Midbrain (tissue), 1 donor: ENCODE measurements around the gene CDH12.
"Not testable (repeated sequence)": the region's sequence is repeated elsewhere in the genome, so short reads cannot be mapped to it uniquely, and the experiment has no call there.

Experiments used
- DNase-seq: peaks from one replicate; lab custom pipeline; 2025; lab: John Stamatoyannopoulos, UW

Gene CDH12

GRCh38 chr5:22567983-22568382, 285.2 kb downstream of the CDH12 start:
- no peak for DNase-seq

- no peak for DNase-seq
These were observed 293.0 kb downstream of the CDH12 start for GRCh38 chr5:22560147-22560546.

GRCh38 chr5:22557251-22557650, 295.9 kb downstream of the CDH12 start:
- no peak for DNase-seq

- no peak for DNase-seq
These were observed 298.7 kb downstream of the CDH12 start for GRCh38 chr5:22554475-22554874.

DNA sequence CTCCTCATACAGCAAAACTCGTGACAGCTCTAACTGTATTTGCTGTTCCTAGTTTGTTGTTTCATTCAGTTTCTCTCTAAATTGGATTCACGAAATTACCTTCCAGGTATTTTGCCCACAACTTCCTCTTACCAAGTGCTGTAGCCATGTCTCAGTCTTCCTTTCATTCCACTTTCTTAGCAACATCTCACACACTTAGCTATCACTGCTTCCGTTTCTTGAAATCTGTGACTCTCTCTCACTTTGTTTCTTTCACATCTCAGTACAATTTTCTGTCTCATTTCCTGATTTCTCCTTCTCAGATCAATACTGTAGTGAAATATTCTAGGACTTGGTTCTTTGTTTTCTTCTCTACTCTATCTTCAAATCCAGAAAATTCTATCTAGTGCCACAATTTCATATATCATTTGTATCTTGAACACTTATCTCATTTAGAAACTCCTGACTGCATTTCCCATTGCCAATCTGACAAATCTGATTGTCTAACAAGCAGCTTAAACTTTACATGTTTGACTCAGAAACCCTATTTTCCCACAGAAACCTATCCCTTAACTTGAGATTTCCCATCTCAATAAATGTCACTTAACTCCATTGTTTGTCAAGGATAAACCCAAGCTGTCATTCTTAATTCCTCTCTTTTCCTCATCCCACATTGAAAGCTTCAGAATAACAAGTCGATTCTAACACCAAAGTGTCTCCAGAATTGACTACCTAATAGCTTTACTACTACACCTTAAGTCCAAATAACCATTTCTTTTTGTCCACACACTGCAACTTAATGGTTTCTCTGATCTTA, 303.1 kb downstream of the CDH12 start:
- no peak for DNase-seq

GRCh38 chr5:22542340-22542739, 310.8 kb downstream of the CDH12 start:
- no peak for DNase-seq

GRCh38 chr5:22541037-22541436, 312.1 kb downstream of the CDH12 start:
- DNase-seq: no peak

DNA sequence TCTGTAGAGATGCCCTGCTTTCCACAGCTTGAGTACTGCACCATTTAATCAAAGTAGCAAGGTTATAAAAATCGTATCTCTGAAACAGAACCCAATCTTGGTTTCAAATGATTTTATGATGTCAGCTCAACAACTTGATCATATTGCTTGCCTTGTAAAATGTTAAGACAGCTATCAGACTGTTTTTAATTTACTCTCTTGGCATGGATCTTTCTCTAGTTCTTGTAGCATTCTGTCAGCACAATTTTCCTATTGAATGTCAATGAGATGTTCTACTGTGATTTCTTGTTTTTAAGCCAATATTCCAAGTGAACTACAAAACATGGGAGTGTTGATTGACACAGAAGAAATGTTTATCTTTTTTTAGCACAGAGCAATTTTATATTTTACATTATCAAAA, 313.4 kb downstream of the CDH12 start:
- DNase-seq: no peak

DNA sequence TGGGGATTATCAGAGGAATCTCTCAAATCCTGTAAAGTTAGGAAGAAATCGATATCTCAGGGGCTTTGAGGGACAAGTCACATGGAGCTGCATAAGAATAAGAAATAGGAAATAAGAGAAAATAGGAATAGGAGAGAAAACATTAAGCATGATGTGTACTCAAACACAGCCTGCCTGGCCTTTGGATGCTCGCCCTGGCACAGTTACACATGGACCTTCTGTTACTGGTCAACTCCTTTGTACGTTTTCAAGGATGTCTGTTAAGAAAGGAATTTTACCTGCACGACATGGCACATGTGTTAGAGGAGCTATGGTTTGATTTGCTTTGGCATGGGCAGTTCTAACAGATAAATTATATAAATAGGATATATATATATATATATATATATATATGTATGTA, 321.2 kb downstream of the CDH12 start:
- no peak for DNase-seq

- no peak for DNase-seq
These were observed 331.6 kb downstream of the CDH12 start for GRCh38 chr5:22521521-22521920.

DNA sequence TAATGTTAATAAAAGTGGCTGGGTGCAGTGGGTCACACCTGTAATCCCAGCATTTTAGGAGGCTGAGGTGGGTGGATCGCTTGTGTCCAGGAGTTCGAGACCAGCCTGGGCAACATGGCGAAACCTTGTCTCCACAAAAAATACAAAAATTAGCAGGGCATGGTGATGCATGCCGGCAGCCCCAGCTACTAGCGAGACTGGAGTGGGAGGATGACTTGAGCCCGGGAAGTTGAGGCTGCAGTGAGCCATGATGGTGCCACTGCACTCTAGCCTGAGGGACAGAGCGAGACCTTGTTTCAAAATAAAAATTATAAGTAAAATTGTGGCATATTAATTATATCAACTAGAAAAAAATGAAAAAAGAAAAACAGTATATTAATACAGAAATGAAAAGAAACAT, 336.6 kb downstream of the CDH12 start:
- DNase-seq: not testable (repeated sequence)

DNA sequence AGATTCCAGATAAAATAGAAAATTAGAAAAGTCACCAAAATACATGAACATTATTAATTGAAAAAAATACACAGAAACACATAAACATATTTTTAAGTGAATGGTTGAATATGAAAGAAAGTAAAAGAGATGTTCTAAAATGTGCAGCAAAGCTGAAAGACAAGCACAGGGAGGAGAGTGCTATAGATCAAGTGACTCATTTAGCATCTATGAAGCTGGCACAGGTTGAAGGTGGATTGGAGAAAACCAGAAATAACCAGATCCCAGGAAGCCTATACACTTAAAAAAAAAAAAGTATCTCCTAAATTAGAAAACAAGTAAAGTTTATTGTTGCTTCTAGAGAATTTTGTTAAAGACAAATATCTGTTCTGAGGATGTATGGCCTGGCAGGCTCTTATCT, 338.9 kb downstream of the CDH12 start:
- DNase-seq: no peak

DNA sequence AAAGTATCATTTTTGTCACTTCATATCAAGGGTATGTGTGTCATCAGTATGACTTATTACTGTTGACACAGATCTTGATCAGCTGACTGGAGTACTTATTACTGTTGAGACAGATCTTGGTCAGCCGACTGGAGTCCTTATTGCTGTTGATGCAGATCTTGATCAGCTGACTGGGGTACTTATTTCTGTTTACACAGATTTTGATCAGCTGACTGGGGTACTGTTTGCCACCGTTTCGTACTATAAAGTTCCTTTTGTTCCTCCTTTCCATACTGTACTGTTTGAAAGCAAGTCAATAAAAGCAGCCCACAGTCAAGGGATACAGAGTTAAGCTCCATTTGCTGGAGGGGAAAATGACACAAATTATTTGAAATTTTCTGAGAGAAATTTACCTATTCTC, 347.3 kb downstream of the CDH12 start:
- DNase-seq: no peak

DNA sequence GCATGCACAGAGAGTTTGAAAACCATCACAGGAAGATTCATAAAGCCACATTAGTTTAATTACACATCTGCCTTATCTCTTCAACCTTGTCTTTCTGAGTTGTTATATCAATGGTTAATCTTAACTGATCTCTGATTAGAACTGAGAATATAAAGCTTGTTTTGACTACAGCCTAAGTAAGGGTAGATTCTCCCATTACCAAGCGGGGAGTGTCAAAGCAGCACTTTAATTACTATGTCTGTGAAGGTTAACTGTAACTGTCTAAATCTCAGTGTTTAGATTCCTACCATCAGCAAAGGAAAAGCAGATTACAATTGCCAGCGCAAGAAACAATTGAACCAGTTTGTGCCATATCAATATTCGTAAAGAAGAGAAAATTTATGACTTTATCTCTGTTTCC, 348.7 kb downstream of the CDH12 start:
- no peak for DNase-seq

DNA sequence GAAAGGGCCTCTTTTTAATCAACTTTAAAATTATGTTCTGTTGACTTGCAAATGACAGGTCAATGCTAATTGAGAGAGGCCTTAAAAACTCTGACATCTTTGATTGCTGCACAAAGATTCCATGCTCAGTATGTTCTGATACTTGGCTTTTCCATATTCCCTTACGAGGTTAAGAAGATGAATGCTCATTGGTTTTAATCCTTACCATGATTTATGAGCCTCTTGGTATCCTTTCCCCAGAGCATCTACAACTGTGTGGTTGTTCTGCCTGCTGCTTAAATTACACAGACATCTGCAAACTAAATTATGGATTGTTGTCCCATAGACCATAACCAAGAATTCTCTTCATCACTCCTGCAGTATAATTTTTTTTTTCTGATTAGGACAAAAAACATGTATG, 352.6 kb downstream of the CDH12 start:
- no peak for DNase-seq

GRCh38 chr5:22496666-22497065, 356.5 kb downstream of the CDH12 start:
- DNase-seq: no peak

GRCh38 chr5:22495016-22495720, 358.0 kb downstream of the CDH12 start:
- no peak for DNase-seq

DNA sequence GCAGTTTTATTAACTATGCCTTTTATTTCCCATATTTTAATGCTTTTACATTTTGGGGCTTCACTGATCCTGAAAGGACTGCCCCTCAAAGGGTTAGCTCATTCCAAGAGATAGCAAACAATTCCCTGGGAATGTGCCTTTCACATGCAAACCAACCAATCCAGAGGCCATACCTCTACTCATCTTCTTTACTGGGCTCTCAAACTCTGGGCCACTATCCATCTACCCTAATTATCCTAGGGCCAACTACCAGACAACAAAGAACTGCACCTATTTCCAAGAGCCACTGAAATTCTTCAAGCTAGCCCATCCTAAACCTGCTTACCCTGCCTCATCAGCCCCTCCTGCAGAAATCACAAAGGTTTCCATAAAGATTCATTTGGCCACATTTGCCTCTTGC, 364.7 kb downstream of the CDH12 start:
- DNase-seq: no peak

DNA sequence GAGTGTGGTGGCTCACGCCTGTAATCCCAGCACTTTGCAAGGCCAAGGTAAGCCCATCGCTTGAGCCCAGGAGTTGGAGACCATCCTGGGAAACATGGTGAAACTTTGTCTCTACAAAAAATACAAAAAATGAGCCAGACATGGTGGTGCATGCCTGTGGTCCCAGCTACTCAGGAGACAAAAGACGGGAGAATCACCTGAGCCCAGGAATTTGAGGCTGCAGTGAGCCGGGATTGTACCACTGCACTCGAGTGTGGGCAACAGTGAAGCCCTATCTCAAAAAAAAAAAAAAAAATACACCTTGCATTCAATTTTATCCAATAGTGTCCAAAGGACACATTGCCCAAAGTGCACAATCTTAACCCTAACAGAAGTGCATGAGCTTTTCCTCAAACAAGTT, 372.8 kb downstream of the CDH12 start:
- no peak for DNase-seq

DNA sequence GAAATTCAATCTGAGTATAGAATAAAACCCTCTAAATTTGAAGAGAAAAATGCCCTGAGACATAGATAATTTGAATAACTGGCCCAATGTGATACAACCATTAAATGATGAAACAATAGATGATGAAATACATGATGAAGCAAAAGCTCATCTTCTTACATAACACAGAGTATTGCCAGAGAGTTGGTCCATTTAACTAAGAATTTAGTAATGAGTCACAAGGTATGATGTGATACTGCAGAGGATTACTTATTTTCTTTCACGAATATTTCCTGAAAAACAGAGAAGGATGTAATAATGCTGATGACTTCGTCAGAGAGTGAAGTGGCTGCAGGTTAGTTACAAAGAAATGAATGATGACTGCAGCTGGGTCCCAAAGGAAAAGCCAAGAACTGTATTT, 379.3 kb downstream of the CDH12 start:
- no peak for DNase-seq

GRCh38 chr5:22471154-22471553, 382.0 kb downstream of the CDH12 start:
- DNase-seq: no peak

- DNase-seq: no peak
These were observed 382.7 kb downstream of the CDH12 start for GRCh38 chr5:22470408-22470807.

- no peak for DNase-seq
These were observed 387.5 kb downstream of the CDH12 start for GRCh38 chr5:22465616-22466015.

DNA sequence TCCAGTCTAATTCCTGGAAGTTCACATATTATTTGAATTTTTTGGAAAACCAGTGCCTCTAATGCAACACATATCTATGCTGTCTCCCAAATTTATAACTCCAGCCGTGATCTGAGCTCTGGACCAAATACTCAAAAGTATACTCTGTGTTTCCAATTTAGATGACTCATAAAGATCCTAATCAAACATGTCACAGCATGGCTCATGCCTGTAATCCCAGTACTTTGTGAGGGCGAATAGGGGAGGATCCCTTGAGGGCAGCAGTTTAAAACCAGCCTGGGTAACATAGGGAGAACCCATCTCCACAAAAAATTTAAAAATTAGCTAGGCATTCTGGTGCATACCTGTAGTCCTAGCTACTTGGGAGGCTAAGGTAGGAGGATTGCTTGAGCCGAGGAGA, 388.0 kb downstream of the CDH12 start:
- no peak for DNase-seq
